GM18507 (cell line): ENCODE results near the gene SLC26A6.

Experiments used
- DNase-seq: peaks from one replicate; pipeline ENCODE4 v3.0.0; 2011; ENCODE audit warnings: low read depth; ENCODE audit not compliant: insufficient read length; ENCODE audit errors: extremely low spot score
- FAIRE-seq: peaks from 2 replicates; lab custom pipeline; 2011; peaks lifted over from hg19 to GRCh38; lab: Jason Lieb, UNC

The SLC26A6 gene

DNA sequence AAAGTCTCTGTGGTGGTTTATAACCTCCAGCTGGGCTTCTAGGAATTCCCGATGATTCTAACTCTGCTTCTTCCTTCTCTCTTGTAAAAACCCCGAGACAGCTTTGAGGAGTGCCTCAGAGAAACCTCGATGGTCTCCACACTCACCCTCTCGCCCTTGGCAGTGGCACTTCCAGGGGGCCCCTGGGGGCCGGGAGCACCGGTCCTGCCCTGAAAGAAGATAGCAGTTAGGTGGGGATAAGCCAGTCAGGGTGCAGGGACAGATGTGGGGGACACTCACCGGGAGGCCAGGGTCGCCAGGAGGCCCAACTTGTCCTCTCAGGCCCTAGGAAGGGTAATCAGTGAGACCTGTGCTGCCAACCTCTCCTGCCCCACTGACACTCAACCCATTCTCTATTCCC is 49.9 kb downstream of the SLC26A6 start:
- no peak for FAIRE-seq
- DNase-seq = no peak

DNA sequence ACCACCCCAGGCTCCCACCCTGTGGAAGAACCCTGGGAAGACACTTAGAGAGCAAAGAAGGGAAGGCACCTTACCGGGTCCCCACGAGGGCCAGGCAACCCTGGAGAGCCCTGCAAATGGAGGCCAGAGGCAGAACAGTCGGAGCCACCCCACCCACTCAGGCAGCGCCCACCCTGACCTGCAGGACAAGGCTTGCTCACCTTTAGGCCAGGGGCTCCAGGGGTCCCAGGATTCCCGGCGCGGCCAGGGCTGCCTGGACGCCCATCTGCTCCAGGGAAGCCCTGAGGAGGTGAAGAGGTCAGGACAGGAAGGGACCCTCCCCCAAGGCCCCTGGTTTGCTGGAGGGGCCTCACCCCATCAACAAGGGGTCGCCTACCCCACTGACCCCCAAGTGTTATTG is 50.4 kb downstream of the SLC26A6 start:
- FAIRE-seq (no peak), DNase-seq (no peak)

DNA sequence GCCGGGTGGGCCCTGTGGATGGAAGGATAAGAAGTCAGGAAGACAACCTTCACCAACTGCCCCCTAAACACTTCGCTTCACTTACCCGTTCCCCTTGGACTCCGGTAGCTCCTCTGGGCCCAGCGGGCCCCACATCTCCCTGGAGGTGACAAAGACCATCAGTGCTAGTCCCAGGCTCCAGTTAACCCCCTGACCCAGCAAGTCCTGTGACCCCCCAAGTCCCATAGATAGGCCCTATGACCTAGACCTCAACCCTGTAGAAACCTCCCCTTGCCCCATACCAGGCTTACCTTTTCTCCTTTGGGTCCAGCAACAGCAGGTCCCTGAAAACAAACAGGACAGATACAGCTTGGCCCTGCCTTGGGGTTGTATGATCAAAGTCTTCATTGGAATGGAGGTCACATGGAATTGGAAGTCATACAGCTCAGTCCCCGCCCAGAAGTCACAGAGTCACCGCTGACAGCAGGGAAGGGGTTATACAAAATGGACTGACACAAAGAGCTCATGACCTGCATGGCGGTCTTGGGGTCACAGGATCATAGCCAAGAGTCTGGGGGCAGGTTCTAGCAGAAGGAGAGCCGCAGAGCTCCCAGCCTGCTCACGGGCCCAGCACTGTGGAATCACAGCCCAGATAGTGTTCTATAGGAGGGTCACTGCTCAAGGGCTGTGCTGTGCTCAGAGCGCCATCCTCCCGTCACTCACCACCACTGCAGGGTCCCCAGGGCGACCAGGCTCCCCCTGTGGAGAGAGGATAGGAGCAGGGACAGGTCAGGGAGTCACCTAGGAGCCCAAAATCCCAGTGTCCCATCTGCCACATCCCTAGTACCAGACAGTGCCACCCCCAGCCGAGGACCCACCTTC is 53.4 kb downstream of the SLC26A6 start:
- DNase-seq (no peak), FAIRE-seq (no peak)

DNA sequence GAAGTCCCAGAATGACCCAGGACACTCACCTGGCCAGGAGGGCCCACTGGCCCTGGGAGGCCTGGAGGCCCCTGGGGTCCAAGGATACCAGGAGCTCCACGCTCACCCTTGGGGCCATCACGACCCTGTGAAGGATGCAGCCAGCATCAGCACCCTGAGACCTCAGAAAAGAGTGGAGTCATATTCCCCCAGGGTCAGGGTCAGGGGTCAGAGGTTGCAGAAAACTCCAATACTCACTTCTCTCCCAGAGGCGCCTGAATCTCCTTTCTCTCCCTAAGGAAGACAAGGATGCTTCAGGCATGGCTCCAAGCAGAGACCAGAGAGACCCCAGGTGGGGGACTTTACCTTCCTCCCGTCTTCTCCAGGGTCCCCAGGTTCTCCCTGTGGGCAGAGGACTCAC is 58.6 kb downstream of the SLC26A6 start:
- DNase-seq (no peak), FAIRE-seq (no peak)
